ENCODE results near the gene CCDC97.
"Not testable (repeated sequence)": the region's sequence is repeated elsewhere in the genome, so short reads cannot be mapped to it uniquely, and the experiment has no call there.

The CCDC97 gene

DNA sequence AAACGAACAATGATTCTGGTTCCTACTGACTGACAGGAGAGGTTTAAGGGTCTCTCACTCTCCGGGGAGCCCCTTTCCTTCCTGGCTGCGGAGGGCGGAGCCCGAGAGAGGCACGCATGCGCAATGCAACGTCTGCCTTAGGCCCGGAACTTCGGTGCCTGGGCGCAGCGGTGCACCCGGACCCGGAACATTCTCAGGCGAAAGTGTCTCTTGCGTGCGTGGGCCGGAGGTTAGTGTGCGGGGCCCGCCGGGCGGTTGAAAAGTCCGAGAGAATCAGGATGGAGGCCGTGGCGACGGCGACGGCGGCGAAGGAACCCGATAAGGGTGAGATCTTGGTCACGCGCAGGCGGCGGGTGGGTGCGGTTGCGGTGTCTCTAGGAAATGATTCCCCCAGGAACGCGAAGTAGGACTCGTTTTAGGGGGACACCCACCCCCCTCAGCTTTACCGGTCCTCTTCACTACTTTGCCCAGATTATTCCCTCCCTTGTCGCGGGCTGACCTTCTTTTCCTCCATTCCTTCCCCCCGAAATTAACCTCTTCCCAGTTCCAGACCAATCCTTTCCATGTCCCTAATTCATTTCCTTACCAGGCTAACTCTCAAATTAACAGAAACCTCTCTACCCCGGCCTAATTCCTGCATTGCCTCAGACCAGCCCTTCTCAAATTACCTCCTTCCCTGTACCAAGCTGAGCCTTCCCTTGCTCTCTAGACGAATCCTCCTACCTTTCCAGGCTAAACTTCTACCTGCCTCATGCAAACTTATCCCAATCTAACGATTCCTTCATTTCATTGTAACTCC lies at the start of gene CCDC97:
TSS of gene CCDC97 (plus strand) at position 140 of the 799 bp plus-strand sequence. CDS start at position 279, 139 bp downstream.
- FAIRE-seq: no peak

DNA sequence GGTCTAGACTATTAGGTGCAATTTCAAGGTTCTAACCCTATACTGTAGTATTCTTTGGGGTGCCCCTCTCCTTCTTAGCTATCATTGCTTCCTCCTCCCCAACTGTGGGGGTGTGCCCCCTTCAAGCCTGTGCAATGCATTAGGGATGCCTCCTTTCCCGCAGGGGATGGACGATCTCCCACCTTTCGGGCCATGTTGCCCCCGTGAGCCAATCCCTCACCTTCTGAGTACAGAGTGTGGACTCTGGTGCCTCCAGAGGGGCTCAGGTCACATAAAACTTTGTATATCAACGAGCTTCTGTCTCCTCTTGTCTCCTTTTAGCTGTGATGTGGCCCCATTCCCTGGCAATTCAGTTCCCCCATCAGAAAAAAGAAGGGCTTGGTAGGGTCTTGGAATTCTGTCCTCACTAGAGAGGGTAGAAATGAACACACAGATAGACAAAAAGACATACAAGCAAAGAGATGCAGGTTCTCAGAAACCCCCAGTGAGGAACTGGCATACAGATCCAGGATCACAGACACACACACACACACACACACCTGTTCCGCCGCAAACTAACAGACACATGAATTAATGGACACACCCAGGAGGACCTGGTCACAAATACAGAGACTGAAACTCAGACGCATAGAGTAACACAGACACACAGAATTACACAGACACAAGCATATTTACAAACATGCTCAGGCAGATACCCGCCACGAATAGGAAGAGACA lies 48.3 kb upstream of the CCDC97 start:
- FAIRE-seq (no peak), DNase-seq (ENCODE audit: low spot score) (no peak)

More for the DNA sequence above, at the start of gene CCDC97:
- DNase-seq (ENCODE audit: low spot score): peak; percentile 92

DNA sequence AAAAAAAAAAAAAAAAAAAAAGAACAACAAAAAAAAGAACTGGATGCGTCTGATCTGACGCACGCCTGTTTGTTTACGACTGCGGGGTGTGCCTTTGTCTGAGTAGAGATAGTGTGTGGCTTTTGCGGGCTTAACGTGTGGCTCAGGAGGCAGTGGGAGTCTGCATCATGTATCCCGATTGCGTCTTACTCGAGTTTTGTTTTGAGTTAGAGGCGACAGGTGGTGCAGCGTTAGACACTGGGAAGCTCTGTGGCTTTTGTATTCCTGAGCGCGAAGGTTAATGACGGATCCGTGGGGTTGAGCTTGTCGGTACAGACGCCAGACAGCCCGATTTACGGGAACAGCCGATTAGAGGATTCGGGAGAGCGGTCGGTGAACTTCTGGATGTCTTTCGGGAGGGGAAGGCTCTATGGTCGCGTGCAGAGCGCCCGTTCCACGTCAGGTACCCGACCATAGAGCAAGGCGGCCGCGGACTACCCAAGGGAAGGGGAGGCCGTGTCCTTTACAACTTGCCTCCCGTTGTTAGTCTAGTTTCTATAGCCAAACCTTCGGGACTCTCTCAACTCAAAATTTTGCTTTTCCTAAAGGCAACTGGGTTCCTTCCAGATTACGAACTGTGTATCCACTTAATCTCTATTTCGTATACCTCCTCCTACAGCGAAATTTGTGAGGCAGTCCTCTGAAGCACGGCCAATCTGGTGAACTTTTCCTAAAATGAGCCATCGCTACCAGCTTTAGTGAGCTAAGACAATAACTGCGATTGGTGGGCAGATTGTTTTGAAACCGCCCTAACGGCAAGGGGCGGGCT lies 46.7 kb upstream of the CCDC97 start:
- FAIRE-seq: no peak
- peak; percentile 22 for DNase-seq (ENCODE audit: low spot score)

DNA sequence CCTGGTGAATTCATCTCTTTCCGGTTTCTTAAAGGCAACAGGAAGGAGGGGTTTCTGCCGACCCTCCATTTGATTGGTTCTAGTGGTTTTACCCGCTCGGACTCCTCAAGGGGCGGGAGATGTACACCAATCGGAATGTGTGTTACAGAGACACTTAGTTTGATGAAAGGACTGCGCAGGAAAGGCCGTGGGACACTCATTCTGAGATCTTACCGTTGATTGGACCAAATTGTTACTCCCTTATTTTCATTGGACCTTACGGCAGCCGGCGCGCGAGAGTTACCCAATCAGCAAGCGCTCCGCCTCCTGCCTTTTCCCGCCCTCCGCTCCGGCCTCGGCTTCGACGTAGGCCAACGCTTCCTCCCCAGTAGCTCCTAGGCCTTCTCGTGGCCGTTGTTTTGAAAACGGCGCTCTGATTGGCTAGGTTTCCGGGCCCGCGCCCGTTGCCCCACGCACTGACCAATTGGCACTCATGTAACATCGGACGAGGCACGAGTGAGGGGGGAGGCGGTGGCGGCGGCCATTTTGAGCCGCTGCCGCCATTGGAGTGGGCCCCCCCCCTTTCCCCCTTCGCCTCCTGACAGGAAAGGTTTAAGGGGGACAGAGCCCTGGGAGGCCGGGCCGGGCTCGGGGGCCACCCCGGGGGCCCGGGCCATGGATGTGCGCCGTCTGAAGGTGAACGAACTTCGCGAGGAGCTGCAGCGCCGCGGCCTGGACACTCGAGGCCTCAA lies 46.0 kb upstream of the CCDC97 start, which contains the start of gene HNRNPUL1:
TSS of gene HNRNPUL1 (plus strand) at position 523 of the 731 bp plus-strand sequence. CDS start at position 655, 132 bp downstream.
- peak; percentile 68 for FAIRE-seq
- peak; percentile 99 for DNase-seq (ENCODE audit: low spot score)

DNA sequence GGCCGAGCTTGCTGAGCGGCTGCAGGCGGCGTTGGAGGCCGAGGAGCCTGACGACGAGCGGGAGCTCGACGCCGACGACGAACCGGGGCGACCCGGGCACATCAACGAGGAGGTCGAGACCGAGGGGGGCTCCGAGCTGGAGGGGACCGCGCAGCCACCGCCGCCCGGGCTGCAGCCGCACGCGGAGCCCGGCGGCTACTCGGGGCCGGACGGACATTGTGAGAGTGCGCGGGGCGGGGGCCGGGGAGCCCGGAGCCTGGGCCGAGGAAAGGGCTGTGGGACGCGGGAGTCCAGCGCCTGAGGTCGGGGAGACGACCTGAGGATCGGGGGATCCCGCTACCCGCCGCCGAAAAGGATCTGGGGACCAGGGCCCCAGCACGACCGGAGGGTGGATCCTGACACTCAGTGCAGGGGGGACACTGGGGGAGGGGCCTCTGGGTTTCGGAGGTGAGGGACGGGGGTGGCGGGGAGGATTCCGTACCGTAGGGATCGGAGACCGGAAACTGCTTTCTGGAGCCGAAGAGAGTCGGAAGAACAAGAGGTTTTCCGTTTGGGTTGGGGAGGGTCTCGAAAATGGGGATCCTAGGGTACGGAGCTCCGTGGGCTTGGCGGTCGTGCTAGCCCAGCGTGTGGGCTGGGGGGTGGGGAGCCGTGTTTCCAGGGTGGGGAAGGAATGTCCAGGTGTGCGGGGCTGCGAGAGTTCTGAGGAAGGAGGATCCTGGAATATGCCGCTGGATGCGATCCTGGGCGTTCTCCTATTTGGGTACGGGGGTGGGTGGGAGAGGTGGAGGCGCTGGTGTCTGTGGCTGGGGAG lies 45.2 kb upstream of the CCDC97 start:
- DNase-seq (ENCODE audit: low spot score) (peak; percentile 41), FAIRE-seq (no peak)

DNA sequence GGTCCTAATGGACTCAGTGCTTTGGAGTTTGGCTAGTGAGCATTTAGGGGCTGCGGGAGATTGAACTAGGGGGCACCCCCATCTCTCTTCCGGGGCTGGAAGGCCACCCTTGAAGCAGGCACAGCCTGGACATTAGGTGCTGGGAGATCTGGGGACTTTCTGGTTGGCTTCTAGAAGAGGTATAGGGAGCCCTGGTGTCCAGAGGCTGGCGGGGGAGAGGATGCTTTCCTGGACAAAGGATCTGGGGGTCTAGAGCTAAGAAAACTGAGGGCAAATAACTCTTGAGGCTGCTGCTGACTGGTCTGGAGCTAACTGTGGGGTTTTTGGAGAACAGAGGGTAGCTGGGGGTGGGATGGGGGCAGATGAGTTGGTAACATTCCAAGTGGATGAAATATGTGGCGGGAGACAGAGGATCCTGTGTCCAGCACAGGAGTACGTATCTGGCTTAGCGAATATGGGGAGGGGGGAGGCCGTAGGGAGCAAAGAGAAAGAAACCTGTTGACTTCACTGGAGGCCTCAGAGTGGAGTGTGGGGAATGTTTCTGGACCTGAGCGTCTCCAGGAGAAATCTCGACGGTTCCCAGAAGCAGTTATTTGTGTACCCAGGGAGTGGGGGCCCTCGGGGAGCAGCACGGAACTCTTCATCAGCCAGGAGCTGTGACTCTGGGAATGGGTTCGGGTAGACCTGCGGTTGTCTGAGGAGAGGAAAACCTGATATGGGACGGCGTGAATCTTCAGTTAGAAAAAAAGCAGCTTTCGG lies 44.4 kb upstream of the CCDC97 start:
- no peak for FAIRE-seq
- peak; percentile 17 for DNase-seq (ENCODE audit: low spot score)

DNA sequence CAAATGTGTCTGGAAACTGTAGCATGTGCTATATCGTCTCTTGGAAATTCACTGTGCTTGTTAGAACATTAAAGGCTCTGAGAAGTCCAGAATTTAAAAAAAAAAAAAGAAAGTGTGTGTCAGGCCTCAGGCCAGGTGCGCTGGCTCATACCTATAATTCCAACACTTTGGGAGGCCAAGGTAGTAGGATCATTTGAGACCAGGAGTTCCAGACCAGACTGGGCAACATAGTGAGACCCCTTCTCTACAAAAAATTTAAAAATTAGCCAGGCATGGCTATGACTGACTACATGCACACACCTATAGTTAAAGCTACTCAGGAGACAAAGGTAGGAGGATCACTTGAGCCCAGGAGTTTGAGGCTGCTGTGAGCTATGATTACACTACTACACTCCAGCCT lies 40.9 kb upstream of the CCDC97 start:
- DNase-seq (ENCODE audit: low spot score) (no peak), FAIRE-seq (no peak)

DNA sequence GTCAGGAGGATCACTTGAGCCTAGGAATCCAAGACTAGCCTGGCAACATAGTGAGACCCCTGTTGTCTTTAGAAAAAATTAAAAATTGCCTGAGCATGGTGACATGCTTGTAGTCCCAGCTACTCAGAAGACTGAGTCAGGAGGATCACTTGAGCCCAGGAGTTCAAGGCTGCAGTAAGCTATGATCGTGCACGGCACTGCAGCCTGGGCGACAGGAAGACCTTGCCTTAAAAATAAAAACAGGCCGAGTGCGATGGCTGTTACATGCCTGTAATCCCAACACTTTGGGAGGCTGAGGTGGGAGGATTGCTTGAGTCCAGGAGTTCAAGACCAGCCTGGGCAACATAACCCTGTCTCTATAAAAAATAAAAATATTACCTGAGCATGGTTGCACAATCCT lies 40.4 kb upstream of the CCDC97 start:
- FAIRE-seq (no peak), DNase-seq (ENCODE audit: low spot score) (no peak)

DNA sequence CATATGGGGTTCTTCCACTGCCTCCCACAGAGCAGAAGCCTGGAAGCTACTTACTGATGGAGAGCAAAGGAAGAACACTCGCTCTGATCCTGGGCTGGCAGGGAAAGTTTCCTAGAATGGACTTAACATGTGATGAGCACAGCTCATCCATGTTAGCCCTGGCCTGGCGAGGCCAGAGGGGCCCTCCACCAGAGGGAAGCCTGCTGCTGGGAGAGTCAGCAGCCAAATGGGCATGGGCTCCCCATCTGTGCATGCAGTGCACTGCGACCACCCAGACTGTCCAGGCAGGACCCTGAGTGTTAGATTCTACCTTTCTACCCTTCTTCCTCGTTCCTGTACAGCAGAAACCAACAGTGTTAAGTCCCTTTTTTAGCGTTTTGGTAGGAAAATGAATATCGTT lies 36.9 kb upstream of the CCDC97 start:
- no peak for FAIRE-seq

DNA sequence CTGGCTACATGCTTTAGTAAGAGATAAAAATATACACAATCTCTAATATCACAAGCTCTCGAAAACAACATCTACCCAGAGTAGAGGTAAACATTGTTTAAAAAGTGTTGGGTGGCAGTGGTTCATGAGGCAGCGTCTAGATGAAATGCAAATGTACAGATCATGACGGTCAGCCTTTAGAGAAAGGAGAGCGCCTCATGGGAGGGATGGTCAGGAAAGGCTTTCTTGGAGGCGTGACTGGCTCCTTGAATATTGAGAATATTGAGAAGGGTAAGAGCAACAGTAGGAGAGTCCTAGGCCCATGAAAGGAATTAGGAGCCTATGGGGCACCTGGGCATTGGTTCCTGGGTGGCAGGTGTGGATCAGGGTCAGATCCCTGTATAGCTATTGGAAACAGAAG lies 35.2 kb upstream of the CCDC97 start:
- no peak for FAIRE-seq
- no peak for DNase-seq (ENCODE audit: low spot score)

More for the DNA sequence above, 36.9 kb upstream of the CCDC97 start:
- no peak for DNase-seq (ENCODE audit: low spot score)

DNA sequence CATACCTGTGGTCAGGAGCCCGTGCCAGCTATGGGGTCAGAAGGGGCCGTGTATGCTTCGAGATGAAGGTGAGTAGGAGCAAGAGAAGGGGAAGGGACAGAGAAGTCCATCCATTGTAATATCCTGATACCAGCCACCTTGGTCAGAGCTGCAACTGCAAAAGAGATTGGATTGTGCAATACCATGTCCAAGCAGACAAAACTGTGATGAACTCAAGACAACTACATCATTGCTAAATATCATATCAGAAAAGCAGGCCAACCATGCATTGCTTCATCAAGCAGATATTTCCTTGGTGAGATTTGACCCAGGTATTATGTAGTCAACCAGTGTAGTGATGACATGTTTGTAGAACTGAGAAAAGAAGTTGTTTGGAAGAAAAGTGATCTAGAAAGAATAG lies 33.7 kb upstream of the CCDC97 start:
- FAIRE-seq (no peak), DNase-seq (ENCODE audit: low spot score) (no peak)

DNA sequence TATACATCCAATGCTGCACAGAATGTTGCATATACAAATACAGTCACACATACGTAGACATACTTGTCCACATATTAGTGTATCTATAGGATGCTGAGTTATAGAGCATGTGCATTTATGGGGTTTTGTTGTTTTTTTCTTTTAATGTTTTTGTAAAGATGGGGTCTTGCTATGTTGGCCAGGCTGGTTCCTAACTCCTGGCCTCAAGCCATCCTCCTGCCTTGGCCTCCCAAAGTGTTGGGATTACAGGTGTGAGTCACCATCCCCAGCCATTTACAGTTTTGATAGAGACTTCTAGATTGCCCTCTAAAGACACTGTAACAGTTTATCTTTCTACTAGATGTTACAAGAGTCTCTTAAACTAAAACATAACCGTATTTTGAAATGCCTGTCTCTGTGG lies 31.5 kb upstream of the CCDC97 start:
- no peak for FAIRE-seq

DNA sequence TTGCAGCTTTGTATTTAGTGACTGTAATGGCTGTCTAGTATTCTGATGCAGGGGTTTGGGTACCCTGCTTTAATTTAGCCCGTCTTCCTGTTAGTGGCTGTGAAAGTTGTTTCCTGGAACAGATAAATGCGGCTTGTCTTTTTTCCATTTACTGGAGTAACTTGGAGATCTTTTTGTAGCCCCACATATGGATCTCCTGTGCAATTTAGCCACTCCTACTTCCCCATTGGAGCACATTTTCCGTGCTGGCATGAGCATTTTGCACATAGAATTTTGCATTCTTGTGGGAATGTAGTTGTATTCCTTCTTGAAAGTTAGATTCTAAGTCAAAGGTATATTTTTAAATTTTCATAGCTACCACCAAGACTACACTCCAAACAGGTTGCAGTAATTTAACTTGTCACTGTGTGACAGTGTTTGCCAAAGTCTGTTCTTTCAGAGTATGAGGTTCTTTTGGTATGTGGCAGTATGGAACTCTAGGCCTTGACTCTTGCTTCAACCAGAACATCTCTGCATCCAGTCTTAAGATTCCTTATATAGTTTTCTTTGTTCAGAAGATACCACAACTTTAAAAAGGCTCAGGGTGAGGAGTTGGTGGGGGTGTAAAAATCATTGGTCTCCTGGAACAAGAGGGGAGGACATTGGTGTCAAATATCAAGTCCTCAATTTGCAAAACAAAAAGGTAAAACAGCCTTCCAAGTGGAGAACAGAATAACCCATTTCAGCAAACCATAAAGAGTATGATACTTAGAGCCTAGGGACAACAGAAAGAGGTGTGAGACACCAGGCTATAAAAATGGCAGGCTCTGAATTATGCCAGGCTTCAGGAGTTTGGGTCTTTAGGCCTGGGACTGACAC lies 21.1 kb upstream of the CCDC97 start:
- FAIRE-seq: no peak
- no peak for DNase-seq (ENCODE audit: low spot score)

More for the DNA sequence above, 31.5 kb upstream of the CCDC97 start:
- DNase-seq (ENCODE audit: low spot score): no peak

DNA sequence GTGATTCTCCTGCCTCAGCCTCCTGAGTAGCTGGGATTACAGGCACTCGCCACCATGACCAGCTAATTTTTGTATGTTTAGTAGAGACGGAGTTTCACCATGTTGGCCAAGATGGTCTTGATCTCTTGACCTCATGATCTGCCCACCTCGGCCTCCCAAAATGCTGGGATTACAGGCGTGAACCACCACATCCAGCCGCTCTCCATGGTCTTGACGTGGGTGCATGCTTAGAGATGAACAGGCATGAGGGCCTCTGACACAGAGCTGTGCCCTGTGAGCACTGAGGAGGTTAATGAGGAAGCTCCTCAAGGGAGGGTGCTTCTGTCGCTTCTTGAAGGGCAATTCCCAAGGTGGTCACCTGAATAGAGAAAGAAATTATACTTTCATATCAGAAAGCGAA lies 20.2 kb upstream of the CCDC97 start:
- not testable (repeated sequence) for DNase-seq (ENCODE audit: low spot score); FAIRE-seq

DNA sequence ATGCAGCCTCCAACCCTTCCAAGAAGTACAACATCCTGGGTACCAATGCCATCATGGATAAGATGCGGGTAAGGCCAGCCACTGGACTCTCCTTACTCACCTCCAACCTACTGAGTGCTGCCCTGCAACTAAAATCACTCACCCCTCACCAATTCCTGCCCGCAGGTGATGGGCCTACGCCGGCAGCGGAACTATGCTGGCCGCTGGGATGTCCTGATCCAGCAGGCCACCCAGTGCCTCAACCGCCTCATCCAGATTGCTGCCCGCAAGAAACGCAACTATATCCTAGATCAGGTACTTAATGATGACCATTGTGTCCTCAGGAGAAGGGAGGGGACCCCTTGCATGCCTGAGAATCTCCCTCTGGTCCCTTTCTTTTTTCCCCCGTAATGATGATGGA lies 15.6 kb upstream of the CCDC97 start:
- FAIRE-seq (no peak), DNase-seq (ENCODE audit: low spot score) (no peak)

DNA sequence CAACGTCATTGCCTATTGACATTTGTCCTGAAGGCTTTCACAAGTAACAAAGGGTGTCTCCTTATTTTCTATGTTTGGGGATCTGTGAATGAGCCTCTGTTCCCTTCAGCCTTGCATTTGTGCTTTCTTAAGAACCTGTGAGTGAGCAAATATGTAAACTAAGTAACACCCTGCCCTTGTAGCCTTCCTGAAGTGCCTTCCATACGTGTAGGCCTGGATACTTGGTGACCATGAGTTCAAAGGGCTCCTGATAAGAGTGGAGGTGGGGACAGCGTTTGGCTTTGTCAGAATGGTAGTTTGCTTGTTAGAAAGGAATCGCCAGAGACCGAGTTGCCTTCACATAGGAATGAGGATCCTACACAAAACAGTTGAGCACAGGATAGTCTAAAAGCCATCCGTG lies 14.5 kb upstream of the CCDC97 start:
- no peak for FAIRE-seq
- DNase-seq (ENCODE audit: low spot score): no peak

DNA sequence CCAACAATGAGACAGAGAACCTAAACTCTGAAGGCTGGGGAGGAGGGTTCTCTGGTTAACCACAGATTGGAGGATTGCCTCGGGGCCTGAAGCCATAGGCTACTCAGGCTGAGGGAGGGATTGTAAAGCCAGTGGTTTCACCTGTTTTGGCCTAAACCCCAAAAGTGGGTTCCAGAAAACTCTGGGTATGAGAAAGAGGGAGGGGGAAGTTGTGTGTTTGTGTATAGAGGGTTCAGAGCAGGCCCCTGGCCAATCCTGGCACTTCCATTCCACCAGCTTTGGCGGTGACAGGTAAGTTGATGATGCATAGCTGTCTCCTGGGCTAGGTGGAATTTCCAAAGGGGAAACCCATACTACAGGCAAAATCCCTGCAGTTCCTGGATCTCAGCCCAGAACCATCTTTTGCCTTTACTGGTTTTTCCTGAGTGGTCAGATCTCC lies 13.5 kb upstream of the CCDC97 start:
- FAIRE-seq (no peak), DNase-seq (ENCODE audit: low spot score) (no peak)

DNA sequence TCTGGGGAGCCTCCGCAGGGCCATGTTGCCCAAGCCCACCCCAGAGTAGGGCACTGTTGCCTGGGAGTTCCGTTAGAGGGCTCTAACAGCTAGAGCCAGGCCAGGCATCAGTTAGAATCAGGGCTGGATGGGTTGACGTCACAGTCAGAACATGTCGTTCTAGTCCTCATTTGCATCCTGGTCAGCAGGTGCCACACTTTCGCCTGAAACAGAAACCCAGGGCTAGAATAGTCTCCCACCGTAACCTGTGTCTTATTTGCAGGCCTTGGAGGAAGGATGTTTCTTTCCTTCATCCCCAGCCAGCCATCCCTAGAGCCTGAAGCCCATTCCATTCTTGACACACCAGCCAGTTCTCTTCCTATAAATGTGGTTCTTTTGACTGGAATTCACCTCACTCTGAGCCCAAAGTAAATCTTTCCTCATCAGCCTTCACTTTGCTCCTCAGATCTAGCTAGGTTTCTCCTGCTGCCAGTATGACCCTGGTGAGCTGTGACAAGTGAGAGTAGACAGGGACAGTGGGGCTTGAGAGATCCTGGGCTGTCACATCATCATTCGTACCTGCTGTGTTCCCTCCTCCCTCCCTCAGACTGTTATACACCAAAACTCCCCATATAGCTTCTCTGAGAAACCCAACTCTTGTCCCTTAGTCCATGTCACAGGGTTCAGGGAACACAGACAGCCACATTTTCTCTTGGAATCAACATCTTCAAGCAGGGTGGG lies 12.2 kb upstream of the CCDC97 start:
- FAIRE-seq (no peak), DNase-seq (ENCODE audit: low spot score) (no peak)
